ENCODE data around the gene MTRF1L.
A peak's percentile ranks its signal among the peaks of the same experiment; 100 is the strongest.
"Not testable (repeated sequence)": the region's sequence is repeated elsewhere in the genome, so short reads cannot be mapped to it uniquely, and the experiment has no call there.

MTRF1L gene

DNA sequence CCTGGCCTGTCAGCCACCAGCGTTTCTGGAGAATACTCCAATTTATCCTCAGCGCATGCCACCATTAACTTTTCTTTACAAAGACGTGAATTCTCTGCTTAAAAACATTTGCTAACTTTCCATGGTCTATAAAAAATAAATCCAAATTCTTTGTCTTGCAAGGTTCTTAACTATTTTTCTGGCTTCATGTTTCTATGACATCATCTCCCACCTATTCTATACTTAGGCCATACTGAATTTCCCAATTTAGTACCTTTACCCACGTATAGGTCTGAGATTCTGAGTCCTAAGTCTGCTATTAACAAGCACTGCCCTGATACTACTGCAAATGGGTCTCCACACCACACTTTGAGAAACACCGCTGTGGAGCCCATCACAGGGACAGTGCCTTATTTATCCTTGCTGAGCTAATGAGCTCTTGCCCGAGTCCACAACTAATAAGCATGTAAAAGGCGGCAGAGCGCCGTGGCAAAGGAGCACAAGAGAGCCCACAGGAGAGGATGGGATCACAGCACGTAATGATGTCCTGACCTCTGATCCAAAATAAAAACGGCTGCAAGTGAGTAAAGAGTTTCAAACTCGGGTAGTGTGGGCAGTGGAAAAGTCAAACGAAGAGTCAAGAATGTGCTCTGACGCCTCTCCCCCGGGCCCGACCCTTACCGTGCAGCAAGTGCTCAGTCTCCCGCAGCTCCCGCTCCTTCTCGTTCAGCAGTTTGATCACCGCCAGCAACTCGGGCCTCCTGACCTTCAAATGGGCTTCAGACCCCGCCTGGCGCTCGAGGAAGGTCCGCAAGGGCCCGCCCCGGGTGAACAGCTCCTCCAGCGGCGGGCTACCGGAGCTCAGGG, 519 bp downstream of the MTRF1L start:
- peak; percentile 32 for DNase-seq

DNA sequence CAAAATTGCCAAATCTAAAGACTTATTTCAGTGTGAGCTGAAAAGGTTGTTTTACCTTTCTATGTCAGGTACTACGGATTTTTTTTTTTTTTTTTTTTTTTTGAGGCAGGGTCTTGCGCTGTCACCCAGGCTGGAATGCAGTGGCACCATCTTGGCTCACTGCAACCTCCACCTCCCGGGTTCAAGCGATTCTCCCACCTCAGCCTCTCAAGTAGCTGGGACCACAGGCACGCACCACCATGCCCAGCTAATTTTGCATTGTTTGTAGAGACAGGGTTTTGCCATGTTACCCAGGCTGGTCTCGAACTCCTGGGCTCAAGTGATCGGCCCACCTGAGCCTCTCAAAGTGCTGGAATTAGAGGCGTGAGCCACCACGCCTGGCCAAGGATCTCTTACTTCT, 1.7 kb downstream of the MTRF1L start:
- DNase-seq: not testable (repeated sequence)

DNA sequence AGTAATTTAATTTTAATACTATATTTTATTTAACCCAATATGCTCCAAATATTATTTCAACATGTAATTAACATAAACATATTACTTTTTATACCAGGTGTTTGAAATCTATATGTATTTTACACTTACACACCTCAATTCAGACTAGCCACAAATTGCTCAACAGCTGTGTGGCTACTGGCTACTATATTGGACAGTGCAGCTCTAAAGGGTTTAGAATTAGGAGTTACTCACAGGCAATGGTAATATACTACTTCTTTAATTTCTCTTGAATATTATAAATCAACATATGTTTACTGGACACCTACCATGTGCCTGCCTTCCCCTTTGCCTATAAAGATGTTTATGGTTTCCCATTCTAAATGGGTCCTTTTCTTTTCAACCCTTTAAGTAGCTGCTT, 2.3 kb downstream of the MTRF1L start:
- DNase-seq: no peak

DNA sequence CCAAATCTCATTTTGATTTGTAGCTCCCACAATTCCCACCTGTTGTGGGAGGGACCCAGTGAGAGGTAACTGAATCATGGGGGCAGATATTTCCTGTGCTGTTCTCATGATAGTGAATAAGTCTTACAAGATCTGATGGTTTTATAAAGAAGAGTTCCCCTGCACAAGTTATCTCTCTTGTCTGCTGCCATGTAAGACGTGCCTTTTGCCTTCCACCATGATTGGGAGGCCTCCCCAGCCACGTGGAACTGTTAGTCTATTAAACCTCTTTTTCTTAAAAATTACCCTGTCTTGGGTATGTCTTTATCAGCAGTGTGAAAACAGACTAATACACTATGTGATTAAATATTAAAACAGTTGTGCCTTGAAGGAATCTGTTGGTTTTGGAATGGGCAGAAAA, 3.0 kb downstream of the MTRF1L start:
- DNase-seq: not testable (repeated sequence)

DNA sequence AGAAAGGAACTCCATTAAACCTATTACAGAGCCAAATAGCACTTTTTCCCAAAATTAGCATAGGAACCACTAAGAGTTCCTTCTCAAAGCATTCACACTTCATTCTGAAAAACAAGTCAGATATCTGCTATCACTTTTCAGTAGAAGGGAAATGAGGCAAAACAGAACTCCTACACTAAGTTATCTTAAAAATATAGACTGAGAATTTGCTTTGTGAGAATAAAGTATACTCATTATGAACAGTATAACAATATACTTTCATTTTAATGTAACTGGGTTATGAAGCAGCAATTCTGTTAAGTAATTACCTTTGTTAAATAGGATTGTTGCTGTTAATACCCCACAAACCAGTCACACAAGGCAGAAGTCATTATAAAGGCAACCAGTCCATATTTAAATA, 8.7 kb downstream of the MTRF1L start:
- DNase-seq: no peak

DNA sequence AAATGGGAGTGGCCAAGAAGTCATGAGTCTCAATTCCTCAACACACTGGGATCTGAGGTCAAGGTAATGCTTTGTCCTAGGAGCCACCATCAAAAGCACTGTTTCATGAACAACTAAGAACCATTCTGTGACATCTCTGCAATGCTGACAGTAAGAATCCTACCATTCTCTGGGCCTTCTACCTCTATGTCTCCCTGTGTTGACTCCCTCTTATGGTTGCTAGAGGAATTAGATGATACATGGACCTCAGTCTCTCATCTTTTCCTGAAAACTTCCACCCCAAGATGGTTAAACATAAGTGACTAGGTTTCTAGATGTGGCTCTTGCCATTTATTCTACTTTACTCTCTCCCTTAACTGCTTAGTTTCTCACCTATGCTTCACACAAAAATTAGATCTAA, 9.1 kb downstream of the MTRF1L start:
- DNase-seq: no peak

DNA sequence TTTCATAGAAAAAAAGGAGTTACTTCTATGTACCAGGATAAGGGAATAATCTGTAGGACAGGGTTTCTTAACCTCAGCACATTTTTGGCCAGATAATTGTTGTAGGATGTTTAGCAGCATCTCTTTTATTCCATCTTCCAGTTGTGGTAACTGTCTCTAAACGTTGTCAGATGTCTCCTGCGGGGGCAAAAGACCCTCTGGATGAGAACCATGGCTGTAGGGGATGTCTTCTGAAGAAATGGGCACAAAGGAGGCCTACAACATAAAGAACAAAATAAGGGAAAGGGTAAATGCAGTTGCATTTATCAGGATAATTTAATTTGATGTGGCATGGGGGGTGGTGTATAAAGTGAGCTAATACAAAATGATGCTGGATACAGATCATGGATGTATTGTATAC, 15.5 kb downstream of the MTRF1L start:
- DNase-seq: no peak

DNA sequence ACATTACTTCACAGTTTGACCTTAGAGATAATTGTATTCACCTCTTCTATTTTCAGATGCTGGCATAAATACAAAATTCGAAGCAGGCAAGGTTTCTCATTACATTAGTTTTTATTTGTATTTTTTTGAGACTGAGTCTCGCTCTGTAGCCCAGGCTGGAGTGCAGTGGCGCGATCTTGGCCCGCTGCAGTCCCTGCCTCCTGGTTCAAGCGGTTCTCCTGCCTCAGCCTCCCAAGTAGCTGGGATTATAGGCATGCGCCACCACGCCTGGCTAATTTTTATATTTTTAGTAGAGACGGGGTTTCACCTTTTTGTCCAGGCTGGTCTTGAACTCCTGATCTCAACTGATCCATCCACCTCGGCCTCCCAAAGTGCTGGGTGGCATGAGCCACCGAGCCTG, 17.2 kb downstream of the MTRF1L start:
- not testable (repeated sequence) for DNase-seq

DNA sequence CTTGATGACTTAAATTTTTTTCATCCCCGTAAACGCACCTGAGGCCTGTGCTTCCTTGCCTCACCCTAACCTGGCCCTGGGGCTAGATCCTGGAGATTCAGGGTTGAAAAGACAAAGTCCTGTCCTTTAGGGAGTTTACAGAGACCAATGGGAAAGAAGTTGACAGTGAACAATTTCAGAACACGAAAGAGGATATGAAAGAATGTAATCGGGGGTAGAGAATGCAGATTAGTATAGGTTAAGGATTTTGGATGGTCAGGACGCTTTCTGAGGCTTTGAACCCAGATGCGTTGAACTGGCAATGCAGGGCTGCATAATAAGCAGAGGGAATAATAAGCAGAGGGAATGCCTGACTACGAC, 18.0 kb downstream of the MTRF1L start:
- no peak for DNase-seq

DNA sequence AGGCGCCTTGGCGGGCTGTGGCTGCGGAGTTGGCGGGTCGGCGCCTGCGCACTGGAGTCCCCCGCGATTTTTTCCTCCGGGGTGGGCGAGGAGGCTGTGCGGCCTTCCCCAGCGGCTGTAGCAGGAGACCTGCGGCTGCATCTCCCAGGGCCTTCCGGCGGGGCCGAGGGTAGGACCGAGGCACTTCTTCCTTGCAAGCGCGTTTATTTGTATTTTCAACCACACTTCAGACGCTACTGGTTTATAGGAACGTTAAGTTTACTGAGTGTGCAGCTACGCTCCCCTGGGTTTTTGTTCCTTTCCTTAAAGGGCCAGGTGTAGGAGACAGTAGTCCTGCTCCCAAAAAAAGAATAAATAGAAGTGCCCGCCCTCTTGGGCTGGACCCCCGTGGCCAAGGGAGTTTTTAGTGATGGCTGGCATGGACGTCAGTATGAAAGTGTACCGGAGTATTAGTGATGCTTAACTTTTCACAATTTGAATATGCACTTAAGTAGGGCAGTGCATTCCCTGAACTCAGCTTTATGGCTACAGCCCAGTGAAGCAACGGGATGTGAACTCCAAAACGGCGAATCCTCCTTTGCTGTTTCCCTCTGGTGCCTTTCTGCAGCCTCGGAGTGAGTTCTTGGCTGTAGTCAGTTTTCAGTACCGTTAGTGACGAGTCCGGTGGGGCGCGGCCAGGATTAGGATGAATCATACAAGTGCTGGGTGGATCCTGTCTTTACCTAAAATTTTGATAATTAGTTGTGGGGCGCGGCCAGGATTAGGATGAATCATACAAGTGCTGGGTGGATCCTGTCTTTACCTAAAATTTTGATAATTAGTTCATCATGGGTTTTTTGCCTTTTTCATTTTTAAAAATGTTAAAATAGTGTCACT, 18.6 kb downstream of the MTRF1L start:
- DNase-seq: peak; percentile 87

DNA sequence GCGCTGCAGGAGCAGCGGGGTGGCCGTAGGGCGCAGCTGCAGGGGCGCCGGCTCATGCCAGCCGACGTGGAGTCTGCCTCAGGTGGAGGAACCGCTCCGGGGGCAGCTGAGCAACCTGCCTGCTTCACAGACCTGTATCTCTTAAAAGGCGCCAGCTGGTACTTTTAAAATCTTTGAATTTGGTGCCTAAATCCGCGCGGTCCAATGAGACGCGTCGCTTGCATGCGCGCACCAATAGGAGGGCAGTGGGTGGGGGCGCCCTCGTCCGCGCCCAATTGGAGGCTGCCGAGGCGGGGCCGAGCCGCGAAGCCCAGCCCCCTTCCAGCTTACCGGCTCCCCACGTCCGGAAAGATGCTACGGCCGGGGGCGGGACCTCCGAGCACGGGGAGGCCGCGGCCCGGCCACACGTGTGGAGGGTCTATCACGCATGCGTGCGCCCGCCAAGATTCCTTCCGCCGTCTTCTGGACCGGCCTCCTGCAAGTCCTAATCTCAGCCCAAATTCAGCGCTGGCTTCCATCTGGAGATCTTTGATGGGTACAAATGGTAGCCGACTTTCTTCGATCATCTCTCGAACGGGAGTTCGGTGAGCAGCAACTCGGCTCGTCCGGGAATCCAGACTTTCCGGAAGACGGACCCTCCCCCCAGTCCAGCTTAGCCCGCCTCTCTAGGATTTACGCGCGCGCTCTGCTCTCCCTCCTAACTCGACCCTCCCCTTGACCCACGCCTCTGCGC, 19.4 kb downstream of the MTRF1L start, which contains the start of gene FBXO5:
Gene FBXO5 (minus strand): TSS at position 138 of the 733 bp plus-strand sequence. CDS start 82 bp downstream, at position 56.
- DNase-seq: peak; percentile 98

DNA sequence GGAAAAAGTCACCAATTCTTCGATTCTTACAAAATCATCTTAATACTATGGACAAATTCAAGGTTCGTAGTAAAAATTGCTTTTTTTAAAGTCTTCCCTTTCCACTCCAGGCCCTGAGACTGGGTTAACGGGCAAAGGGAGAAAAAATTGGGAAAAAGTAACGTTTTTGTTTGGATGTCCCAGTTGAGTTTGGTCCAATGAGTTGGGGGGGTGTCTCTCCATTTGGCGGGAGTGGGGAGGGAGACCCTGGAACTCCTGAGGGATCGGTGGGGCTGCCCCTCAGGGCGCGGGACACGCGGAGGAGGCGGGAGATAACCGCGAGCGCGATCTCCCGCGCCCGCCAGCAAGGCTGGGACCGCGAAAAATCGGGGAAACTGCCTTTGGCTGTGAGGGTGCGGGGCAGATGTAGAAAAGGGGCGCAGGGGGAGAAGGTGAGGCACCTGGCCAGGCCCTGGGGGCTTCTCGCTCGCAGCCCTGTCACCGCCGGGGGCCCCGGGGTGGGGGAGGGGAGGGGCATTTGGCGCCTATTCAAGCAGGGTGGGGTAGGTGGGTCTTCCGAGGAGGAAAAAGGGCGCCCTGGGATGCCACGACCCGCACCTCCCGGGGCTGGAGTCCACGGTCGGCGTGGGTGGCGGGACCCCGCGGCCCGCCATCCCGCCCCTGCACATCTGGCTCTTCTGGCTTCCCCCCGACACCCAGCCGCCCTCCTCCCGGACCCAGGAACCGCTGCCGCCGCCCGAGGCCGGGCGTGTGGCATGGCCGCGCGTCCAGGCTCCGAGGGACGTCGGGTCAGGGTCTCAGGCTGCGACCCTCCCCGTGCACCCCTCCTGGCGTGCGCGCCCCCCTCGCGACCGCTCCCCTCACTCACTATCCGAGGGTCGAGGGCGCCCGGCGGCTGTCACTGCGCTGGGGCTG, 20.3 kb downstream of the MTRF1L start:
- peak; percentile 44 for DNase-seq

DNA sequence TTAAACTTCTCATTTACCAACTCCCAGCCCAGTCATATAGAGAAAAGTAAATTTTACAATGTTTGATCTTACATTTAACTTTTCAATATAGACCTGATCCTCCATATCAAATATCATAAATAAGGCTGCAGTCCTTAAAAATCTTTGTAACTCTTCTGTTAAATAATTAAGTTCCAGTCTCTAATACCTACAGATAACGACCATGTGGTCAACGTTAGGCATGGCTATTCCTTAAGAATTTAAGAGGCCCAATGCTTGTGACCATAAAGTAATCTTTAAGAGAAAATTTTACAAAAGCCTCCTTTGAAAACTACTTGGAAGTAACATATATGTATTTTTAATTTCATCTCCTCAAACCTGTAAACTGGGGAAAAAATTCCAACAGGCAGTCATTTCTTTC, 21.3 kb downstream of the MTRF1L start:
- DNase-seq: no peak

DNA sequence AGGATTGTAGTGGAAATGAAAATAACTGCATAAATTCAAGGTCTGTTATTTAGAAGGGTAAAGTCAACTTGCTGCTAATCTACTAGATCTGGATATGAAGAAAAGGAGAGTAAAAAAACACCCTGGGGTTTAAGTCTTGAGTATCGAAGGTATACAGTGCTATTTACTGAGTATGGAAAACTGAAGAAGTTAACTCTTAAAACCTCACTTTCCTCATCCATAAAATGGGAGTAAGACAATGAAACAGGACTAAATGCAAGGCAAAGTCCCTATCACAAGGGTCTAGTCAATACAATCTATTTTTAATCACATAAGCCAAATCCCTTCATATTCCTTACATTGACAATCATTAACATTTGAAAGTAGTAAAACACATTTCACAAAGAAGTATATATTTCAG, 21.9 kb downstream of the MTRF1L start:
- no peak for DNase-seq

DNA sequence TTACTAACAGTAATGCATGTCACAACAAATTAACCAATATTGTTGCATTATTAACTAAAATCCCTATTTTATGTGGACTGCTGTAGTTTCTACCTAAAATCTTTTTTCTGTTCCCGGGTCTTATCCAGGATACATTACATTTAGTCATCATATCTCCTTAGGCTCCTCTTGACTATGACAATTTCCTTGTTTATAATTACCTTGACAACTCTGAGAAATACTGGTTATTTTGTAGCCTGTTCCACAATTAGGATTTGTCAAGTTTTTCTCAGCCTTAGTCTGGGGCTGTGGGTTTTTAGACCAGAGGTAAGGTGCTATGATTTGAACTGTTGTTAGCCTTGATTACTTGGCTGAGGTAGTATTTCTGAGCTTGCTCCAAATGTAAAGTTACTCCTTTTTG, 23.4 kb downstream of the MTRF1L start:
- no peak for DNase-seq

DNA sequence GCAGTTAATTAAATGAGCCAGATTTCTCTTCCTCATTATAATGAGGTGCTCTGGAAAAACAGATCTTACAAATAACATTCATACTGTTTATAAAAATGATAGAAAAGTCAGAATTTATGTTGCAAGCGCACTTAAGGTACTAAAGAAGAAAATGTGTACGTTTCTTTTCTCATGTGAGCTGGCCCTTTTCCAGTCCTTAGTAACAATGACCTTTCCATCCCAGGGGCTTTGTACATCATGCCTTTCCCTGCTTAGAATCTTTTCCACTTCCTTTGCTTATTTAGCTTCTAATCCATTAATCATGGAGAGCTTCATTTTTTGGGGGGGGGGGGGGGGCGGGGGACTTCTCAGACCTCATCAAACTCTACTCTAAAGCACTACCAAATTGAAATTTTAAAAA, 24.5 kb downstream of the MTRF1L start:
- no peak for DNase-seq

DNA sequence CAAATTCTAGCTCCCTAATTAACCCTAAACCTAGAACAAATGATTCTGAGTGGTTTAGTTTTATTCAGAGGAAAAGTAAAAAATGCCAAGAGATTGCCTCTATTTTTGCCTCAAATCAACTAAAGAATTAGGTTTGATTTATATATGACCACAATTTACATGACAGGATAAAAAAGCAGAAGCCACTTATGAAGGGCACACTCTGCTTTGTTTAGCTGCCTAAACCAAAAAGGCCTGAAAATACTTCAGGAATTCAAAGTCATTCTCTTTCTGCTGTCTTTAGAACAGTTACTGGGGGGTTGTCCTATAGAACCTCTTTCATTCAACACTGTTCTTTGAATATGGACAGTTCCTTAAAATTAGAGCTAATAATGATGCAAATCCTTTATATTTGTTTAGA, 25.0 kb downstream of the MTRF1L start:
- no peak for DNase-seq

DNA sequence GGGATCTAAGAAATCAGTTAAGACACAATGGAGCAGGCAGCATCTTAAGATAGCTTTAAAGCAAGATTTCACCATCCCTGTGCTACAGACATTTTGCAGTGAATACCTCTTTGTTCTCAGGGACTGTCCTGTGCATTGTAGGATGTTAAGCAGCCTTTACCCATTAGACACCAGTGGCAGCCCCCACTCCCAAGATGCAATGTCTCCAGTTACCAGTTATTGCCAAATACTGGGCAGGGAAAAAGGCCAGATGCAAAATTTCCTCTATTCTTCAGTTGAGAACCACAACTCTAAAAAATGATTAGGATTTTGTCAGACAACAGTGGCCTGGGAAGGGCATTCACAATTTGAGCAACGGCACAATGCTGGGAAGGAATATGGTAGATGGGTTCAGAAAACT, 25.8 kb downstream of the MTRF1L start:
- DNase-seq: no peak

DNA sequence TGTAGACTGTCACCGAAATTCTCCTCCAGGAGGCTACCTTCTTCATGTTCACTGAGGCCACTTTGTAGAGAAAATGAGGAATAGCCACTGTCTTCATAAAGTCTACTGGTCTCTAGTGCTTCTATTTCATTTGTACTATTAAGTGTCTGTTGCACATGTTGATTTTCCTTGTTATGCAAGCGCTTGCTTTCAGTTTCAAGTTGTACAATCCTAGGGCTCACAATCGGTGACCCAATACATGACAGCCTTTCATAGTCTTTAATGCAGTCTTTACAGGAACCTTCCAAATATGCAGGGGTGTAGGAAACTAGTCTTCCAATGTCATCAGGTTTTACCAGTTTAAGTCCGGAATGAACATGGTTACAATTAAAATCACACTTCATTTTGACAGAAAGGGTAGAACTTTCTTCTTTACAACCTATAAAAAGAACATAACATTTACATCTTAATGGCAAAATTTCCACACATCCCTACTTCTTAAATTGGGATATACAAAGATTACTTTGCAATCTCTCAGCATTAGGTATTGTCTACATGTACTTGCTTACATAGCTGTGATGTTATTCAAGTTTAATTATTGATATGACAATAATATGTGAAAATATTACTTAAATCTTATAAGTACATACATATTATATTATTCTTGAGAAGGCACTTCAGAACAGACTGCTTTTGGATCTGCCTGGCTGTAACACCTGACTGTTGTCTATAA, 27.1 kb downstream of the MTRF1L start:
- DNase-seq: no peak

DNA sequence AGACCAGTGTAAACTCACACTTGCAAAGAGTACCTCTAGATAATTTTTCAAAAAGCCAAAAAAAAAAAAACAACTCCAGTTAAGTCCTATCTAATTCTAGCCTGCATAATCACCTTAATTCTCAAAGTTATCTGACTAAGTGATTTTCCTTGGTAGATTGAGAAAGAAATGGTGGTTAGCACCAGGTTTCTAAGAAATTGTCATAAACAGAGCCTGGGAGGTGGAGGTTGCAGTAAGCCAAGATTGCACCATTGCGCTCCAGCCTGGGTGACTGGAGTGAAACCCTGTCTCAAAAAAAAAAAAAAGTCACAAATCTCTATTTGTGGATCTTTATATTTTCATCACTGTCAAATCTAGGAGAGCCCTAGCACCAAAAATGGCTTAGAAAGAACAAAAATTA, 28.6 kb downstream of the MTRF1L start:
- no peak for DNase-seq

DNA sequence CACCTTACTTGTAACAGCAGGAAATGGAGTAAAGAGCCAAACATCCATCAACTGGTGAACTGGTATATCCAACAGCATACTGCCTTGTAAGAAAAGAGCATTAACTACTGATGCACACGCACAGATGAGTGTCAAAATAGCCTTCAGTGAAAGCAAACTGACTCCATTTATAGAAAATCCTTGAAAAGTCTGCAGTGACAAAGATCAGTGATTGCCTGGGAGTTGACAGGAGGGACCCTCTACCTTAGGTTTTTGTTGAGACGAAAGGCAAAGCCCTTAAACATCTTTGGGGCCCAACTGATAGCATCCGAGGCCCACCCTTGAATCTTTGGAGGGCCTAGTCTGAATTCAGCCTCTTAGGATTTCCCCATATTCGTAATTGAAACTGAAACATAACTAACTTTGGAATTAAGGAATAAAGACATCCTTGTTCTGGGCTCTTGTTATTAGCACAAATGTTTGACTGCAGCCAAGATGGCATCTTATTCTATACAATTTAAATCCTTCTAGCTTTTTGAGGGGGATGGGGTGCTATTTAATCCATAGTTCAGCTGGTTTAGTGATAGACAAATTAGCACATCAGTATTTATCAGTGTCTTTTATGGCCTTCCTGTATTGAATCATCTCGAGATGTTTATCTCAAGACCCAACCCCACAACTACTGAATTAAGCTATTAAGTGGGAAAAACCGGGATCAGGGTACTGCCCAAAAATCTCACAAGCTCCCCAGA, 32.7 kb downstream of the MTRF1L start:
- DNase-seq: no peak

Measured in activated CD4-positive, alpha-beta T cell treated with anti-CD3 and anti-CD28 coated beads for 48 hours (primary cell).